ENCODE results near the gene ZNF771. TPM values are rescaled to one million over a fixed set of nuclear protein-coding genes. Genes with fewer than 3 reads are reported as not detected.

The ZNF771 gene
- total RNA-seq, 1 experiment from 2014 or later, result 11.0 TPM

- peaks cover 9 to 14% of the 10 kb centered on the region in 2 experiments for H3K4me1 ChIP-seq (ENCODE audit: control insufficient read depth in 1 of 2, insufficient read depth in 2 of 2, low read length in 2 of 2)
- POLR2A ChIA-PET, result no interaction called here
- RAD21 ChIA-PET (ENCODE audit: low non-redundant PET in 1 of 2, low total read pairs in 2 of 2, uncharacterized antibody in 2 of 2, unreplicated experiment in 2 of 2), result no interaction called here
- peaks cover 23 to 37% of the 10 kb centered on the region in 2 experiments for H3K36me3 ChIP-seq (ENCODE audit: control insufficient read depth in 1 of 2, insufficient read depth in 2 of 2, low read length in 2 of 2)
- H3K4me3 ChIP-seq (replicated peaks in 1 of 2; ENCODE audit: low read depth in 1 of 2, low read length in 2 of 2), result no peak overlapping the region
- no peak for DNase-seq (ENCODE audit: low read depth, low spot score)
- H3K4me2 ChIP-seq (ENCODE audit: low read length), result no peak overlapping the region
- CTCF ChIA-PET, result no interaction called here
- H3K27ac ChIP-seq (ENCODE audit: low read depth, low read length), result no peak overlapping the region
- intact Hi-C loops (cut with micrococcal nuclease), result no loop called here
- H3K9ac ChIP-seq (ENCODE audit: low read length), result no peak overlapping the region
- H3K9me2 ChIP-seq (ENCODE audit: insufficient read depth), result no peaks in the 10 kb centered on the region
- no peaks in the 10 kb centered on the region for H3K9me3 ChIP-seq (ENCODE audit: control insufficient read depth in 1 of 2, insufficient read depth in 1 of 2, low read depth in 1 of 2, low read length in 2 of 2)
- no peak overlapping the region for H2AFZ ChIP-seq (ENCODE audit: low read depth, low read length, poor library complexity, severe bottlenecking)
- no TSS peak for BruUV-seq (replicated peaks)
- TF ChIP-seq ELF1 (IDR thresholded peaks at IDR 0.05; ENCODE audit: borderline replicate concordance, low read depth) (no peak), CBX3 (IDR thresholded peaks at IDR 0.05; ENCODE audit: low read depth) (no peak), ATF3 (IDR thresholded peaks at IDR 0.05) (no peak), SRF (IDR thresholded peaks at IDR 0.05; ENCODE audit: low read depth) (no peak), ZFX (IDR thresholded peaks at IDR 0.05) (no peak), JUND (IDR thresholded peaks at IDR 0.05) (no peak), CTCF (IDR thresholded peaks at IDR 0.05 in 2 of 3, conservative IDR thresholded peaks at IDR 0.05 in 1 of 3; ENCODE audit: borderline replicate concordance in 1 of 3, insufficient read depth in 1 of 3, low read depth in 2 of 3, low read length in 2 of 3) (no peak)
- TF ChIP-seq, protein P1, sequence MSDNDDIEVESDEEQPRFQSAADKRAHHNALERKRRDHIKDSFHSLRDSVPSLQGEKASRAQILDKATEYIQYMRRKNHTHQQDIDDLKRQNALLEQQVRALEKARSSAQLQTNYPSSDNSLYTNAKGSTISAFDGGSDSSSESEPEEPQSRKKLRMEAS (IDR thresholded peaks at IDR 0.05), result no peak
- H4K20me1 ChIP-seq (ENCODE audit: insufficient read depth), result no peaks in the 10 kb centered on the region
- H3K27me3 ChIP-seq (ENCODE audit: insufficient read depth, low read length), result no peaks in the 10 kb centered on the region
- ATAC-seq, result no peak
- H3K79me2 ChIP-seq (ENCODE audit: insufficient read depth, low read length), result peaks cover 59% of the 10 kb centered on the region
These were observed 46.2 kb upstream of the ZNF771 start for GRCh38 chr16:30361180-30361579.

GRCh38 chr16:30365200-30365599 lies 42.2 kb upstream of the ZNF771 start:
- ChIA-PET POLR2A (no interaction called here), CTCF (interaction anchor here (0.9 kb wide), 1 partner anchor 44 kb away, joined by 3 read pairs; no protein-coding TSS in a partner anchor), RAD21 (ENCODE audit: low non-redundant PET in 1 of 2, low total read pairs in 2 of 2, uncharacterized antibody in 2 of 2, unreplicated experiment in 2 of 2) (no interaction called here)
- no peak for TF ChIP-seq POLR2AphosphoS5 (IDR thresholded peaks at IDR 0.05; ENCODE audit: low read depth, low read length)
- no peak overlapping the region for H2AFZ ChIP-seq (ENCODE audit: low read depth, low read length, poor library complexity, severe bottlenecking)
- no TSS peak for BruUV-seq (replicated peaks)
- intact Hi-C loops (cut with micrococcal nuclease), result no loop called here
- H3K79me2 ChIP-seq (ENCODE audit: insufficient read depth, low read length), result peaks cover 87% of the 10 kb centered on the region
- H3K4me3 ChIP-seq (replicated peaks in 1 of 2; ENCODE audit: low read depth in 1 of 2, low read length in 2 of 2), result no peak overlapping the region
- DNase-seq (ENCODE audit: low read depth, low spot score) (no peak), ATAC-seq (no peak)
- peaks cover 12 to 18% of the 10 kb centered on the region in 2 experiments for H3K4me1 ChIP-seq (ENCODE audit: control insufficient read depth in 1 of 2, insufficient read depth in 2 of 2, low read length in 2 of 2)
- no peak overlapping the region for H3K27ac ChIP-seq (ENCODE audit: low read depth, low read length)
- no peak overlapping the region for H3K4me2 ChIP-seq (ENCODE audit: low read length)
- H3K36me3 ChIP-seq (ENCODE audit: control insufficient read depth in 1 of 2, insufficient read depth in 2 of 2, low read length in 2 of 2), result peaks cover 15 to 20% of the 10 kb centered on the region in 2 experiments
- H3K9me3 ChIP-seq (ENCODE audit: control insufficient read depth in 1 of 2, insufficient read depth in 1 of 2, low read depth in 1 of 2, low read length in 2 of 2), result no peaks in the 10 kb centered on the region
- no peaks in the 10 kb centered on the region for H3K27me3 ChIP-seq (ENCODE audit: insufficient read depth, low read length)
- H3K9ac ChIP-seq (ENCODE audit: low read length), result no peak overlapping the region
- H4K20me1 ChIP-seq (ENCODE audit: insufficient read depth), result no peaks in the 10 kb centered on the region
- H3K9me2 ChIP-seq (ENCODE audit: insufficient read depth), result no peaks in the 10 kb centered on the region
